ENCODE measurements around the gene CNOT3.
"Not testable (repeated sequence)": the region's sequence is repeated elsewhere in the genome, so short reads cannot be mapped to it uniquely, and the experiment has no call there.

The CNOT3 gene

GRCh38 chr19:54186934-54187381 lies 49.4 kb downstream of the CNOT3 start:
- Histone ChIP-seq H3K9me3 (ENCODE audit: control insufficient read depth, low read length) (no peaks in the 10 kb centered on the region), H3K36me3 (ENCODE audit: control insufficient read depth, insufficient read depth, low read length) (peaks cover 49% of the 10 kb centered on the region), H3K27ac (ENCODE audit: low read depth, low read length, severe bottlenecking) (no peak overlapping the region), H3K4me3 (ENCODE audit: extremely low read depth, insufficient read depth, low read length, poor library complexity, severe bottlenecking) (no peak overlapping the region), H3K4me1 (ENCODE audit: control insufficient read depth, insufficient read depth, low read length, poor library complexity, severe bottlenecking) (peaks cover 10% of the 10 kb centered on the region)
- 93 to 99% methylated on average over 4 to 9 of the region's 11 CpGs for WGBS, 2 experiments (ENCODE audit: insufficient coverage in 2 of 2)

GRCh38 chr19:54188215-54188871 lies 50.8 kb downstream of the CNOT3 start:
- H3K4me3 ChIP-seq (ENCODE audit: extremely low read depth, insufficient read depth, low read length, poor library complexity, severe bottlenecking): peak overlapping the region; percentile 86
- peaks cover 17% of the 10 kb centered on the region for H3K4me1 ChIP-seq (ENCODE audit: control insufficient read depth, insufficient read depth, low read length, poor library complexity, severe bottlenecking)
- peaks cover 50% of the 10 kb centered on the region for H3K36me3 ChIP-seq (ENCODE audit: control insufficient read depth, insufficient read depth, low read length)
- WGBS, 2 experiments (ENCODE audit: insufficient coverage in 2 of 2): 23 to 28% methylated on average over 5 to 7 of the region's 12 CpGs
- H3K9me3 ChIP-seq (ENCODE audit: control insufficient read depth, low read length): no peaks in the 10 kb centered on the region
- H3K27ac ChIP-seq (ENCODE audit: low read depth, low read length, severe bottlenecking): peak overlapping the region; percentile 99

GRCh38 chr19:54189145-54189734 lies 51.7 kb downstream of the CNOT3 start, which contains the start of gene MBOAT7:
MBOAT7 (minus strand) TSS chr19:54189580; CDS start chr19:54188508, 1,072 bp downstream.
- H3K27ac ChIP-seq (ENCODE audit: low read depth, low read length, severe bottlenecking): peak within 1 kb of the TSS; percentile 99
- H3K9me3 ChIP-seq (ENCODE audit: control insufficient read depth, low read length): no peaks in the 10 kb centered on the region
- peaks cover 17% of the 10 kb centered on the region for H3K4me1 ChIP-seq (ENCODE audit: control insufficient read depth, insufficient read depth, low read length, poor library complexity, severe bottlenecking)
- peaks cover 51% of the 10 kb centered on the region for H3K36me3 ChIP-seq (ENCODE audit: control insufficient read depth, insufficient read depth, low read length)
- H3K4me3 ChIP-seq (ENCODE audit: extremely low read depth, insufficient read depth, low read length, poor library complexity, severe bottlenecking): peak within 1 kb of the TSS; percentile 86
- 0 to 1% methylated on average over 50 to 59 of the region's 64 CpGs for WGBS, 2 experiments (ENCODE audit: insufficient coverage in 2 of 2)

- peaks cover 17% of the 10 kb centered on the region for H3K4me1 ChIP-seq (ENCODE audit: control insufficient read depth, insufficient read depth, low read length, poor library complexity, severe bottlenecking)
- peaks cover 54% of the 10 kb centered on the region for H3K36me3 ChIP-seq (ENCODE audit: control insufficient read depth, insufficient read depth, low read length)
- H3K9me3 ChIP-seq (ENCODE audit: control insufficient read depth, low read length): no peaks in the 10 kb centered on the region
- peak overlapping the region; percentile 86 for H3K4me3 ChIP-seq (ENCODE audit: extremely low read depth, insufficient read depth, low read length, poor library complexity, severe bottlenecking)
- 0% methylated on average over 48 to 65 of the region's 65 CpGs for WGBS, 2 experiments (ENCODE audit: insufficient coverage in 2 of 2)
- H3K27ac ChIP-seq (ENCODE audit: low read depth, low read length, severe bottlenecking): peak overlapping the region; percentile 99
Observed at GRCh38 chr19:54189735-54190502, 52.4 kb downstream of the CNOT3 start.

- Histone ChIP-seq H3K9me3 (ENCODE audit: control insufficient read depth, low read length) (no peaks in the 10 kb centered on the region), H3K4me1 (ENCODE audit: control insufficient read depth, insufficient read depth, low read length, poor library complexity, severe bottlenecking) (peaks cover 17% of the 10 kb centered on the region), H3K27ac (ENCODE audit: low read depth, low read length, severe bottlenecking) (peak overlapping the region; percentile 99), H3K36me3 (ENCODE audit: control insufficient read depth, insufficient read depth, low read length) (peaks cover 54% of the 10 kb centered on the region), H3K4me3 (ENCODE audit: extremely low read depth, insufficient read depth, low read length, poor library complexity, severe bottlenecking) (peak overlapping the region; percentile 70)
- WGBS, 2 experiments (ENCODE audit: insufficient coverage in 2 of 2): 0 to 2% methylated on average over 47 to 53 of the region's 56 CpGs
Observed at GRCh38 chr19:54190503-54191010, 53.0 kb downstream of the CNOT3 start.

- 0 to 1% methylated on average over 44 to 58 of the region's 77 CpGs for WGBS, 2 experiments (ENCODE audit: insufficient coverage in 2 of 2)
- H3K36me3 ChIP-seq (ENCODE audit: control insufficient read depth, insufficient read depth, low read length): peaks cover 55% of the 10 kb centered on the region
Observed at GRCh38 chr19:54191011-54191810, 53.6 kb downstream of the CNOT3 start, which contains the start of gene TSEN34. TSEN34 (plus strand) TSS chr19:54191308; CDS start chr19:54191365, 57 bp downstream.

GRCh38 chr19:54191811-54192453 lies 54.4 kb downstream of the CNOT3 start:
- H3K9me3 ChIP-seq (ENCODE audit: control insufficient read depth, low read length): no peaks in the 10 kb centered on the region
- peaks cover 47% of the 10 kb centered on the region for H3K36me3 ChIP-seq (ENCODE audit: control insufficient read depth, insufficient read depth, low read length)
- H3K27ac ChIP-seq (ENCODE audit: low read depth, low read length, severe bottlenecking): peak overlapping the region; percentile 99
- peaks cover 17% of the 10 kb centered on the region for H3K4me1 ChIP-seq (ENCODE audit: control insufficient read depth, insufficient read depth, low read length, poor library complexity, severe bottlenecking)
- peak overlapping the region; percentile 70 for H3K4me3 ChIP-seq (ENCODE audit: extremely low read depth, insufficient read depth, low read length, poor library complexity, severe bottlenecking)
- whole genome bisulfite sequencing, 2 experiments (ENCODE audit: insufficient coverage in 2 of 2): 66 to 68% methylated on average over 13 to 16 of the region's 19 CpGs

More at GRCh38 chr19:54191011-54191810, 53.6 kb downstream of the CNOT3 start, which contains the start of gene TSEN34:
- Histone ChIP-seq H3K27ac (ENCODE audit: low read depth, low read length, severe bottlenecking) (peak within 1 kb of the TSS; percentile 99), H3K4me3 (ENCODE audit: extremely low read depth, insufficient read depth, low read length, poor library complexity, severe bottlenecking) (peak within 1 kb of the TSS; percentile 70), H3K4me1 (ENCODE audit: control insufficient read depth, insufficient read depth, low read length, poor library complexity, severe bottlenecking) (peaks cover 17% of the 10 kb centered on the region), H3K9me3 (ENCODE audit: control insufficient read depth, low read length) (no peaks in the 10 kb centered on the region)

GRCh38 chr19:54193011-54193410 lies 55.4 kb downstream of the CNOT3 start:
- H3K36me3 ChIP-seq (ENCODE audit: control insufficient read depth, insufficient read depth, low read length): peaks cover 44% of the 10 kb centered on the region
- no peak overlapping the region for H3K27ac ChIP-seq (ENCODE audit: low read depth, low read length, severe bottlenecking)
- H3K4me1 ChIP-seq (ENCODE audit: control insufficient read depth, insufficient read depth, low read length, poor library complexity, severe bottlenecking): peaks cover 8% of the 10 kb centered on the region
- H3K4me3 ChIP-seq (ENCODE audit: extremely low read depth, insufficient read depth, low read length, poor library complexity, severe bottlenecking): no peak overlapping the region
- H3K9me3 ChIP-seq (ENCODE audit: control insufficient read depth, low read length): no peaks in the 10 kb centered on the region
- WGBS, 2 experiments (ENCODE audit: insufficient coverage in 2 of 2): 91 to 97% methylated on average over 5 to 11 of the region's 11 CpGs

GRCh38 chr19:54194463-54194862 lies 56.9 kb downstream of the CNOT3 start:
- H3K4me3 ChIP-seq (ENCODE audit: extremely low read depth, insufficient read depth, low read length, poor library complexity, severe bottlenecking); H3K4me1 ChIP-seq (ENCODE audit: control insufficient read depth, insufficient read depth, low read length, poor library complexity, severe bottlenecking); H3K27ac ChIP-seq (ENCODE audit: low read depth, low read length, severe bottlenecking); H3K9me3 ChIP-seq (ENCODE audit: control insufficient read depth, low read length): not testable (repeated sequence)
- H3K36me3 ChIP-seq (ENCODE audit: control insufficient read depth, insufficient read depth, low read length): peaks cover 41% of the 10 kb centered on the region
- 90 to 97% methylated on average over 10 to 12 of the region's 12 CpGs for WGBS, 2 experiments (ENCODE audit: insufficient coverage in 2 of 2)

All from mesodermal cell (in vitro differentiated cells).